ENCODE data around the gene SELENOS.

- TF ChIP-seq CTCF (IDR thresholded peaks at IDR 0.05) (no peak), POLR2A (IDR thresholded peaks at IDR 0.05) (no peak)
Measured at GRCh38 chr15:101252836-101253235, 24.4 kb downstream of the SELENOS start.
